Activated CD4-positive, alpha-beta T cell treated with anti-CD3 and anti-CD28 coated beads for 1 hour (primary cell): ENCODE measurements around the gene GAPT.
"Not testable (repeated sequence)": the region's sequence is repeated elsewhere in the genome, so short reads cannot be mapped to it uniquely, and the experiment has no call there.

Experiments
- DNase-seq: peaks from one replicate; pipeline ENCODE4 v3.0.0-alpha.2; 2020

Gene GAPT

GRCh38 chr5:58505971-58506640 is 14.9 kb downstream of the GAPT start:
- DNase-seq: no peak

- DNase-seq: no peak
These were observed 16.5 kb downstream of the GAPT start for GRCh38 chr5:58507715-58508114.

GRCh38 chr5:58517198-58517597 is 26.0 kb downstream of the GAPT start:
- DNase-seq: no peak

DNA sequence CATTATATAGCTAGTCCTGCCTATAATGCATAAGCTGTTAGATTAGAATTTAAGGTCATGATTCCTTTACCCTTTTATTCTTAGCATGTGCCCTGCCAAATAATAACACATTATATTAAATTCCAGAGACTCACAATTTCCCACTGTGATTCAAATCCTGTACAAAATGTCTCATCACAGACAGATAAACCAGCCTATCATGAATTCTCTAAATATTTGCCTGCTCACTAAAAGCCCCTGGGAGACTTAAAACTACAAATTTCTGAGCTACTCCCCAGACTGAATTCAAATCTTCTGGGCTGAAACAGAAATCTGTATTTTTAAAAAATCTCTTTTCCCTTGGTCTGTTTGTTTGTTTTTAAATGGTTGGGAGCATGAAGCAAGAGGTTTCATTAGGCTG is 32.7 kb downstream of the GAPT start:
- no peak for DNase-seq

DNA sequence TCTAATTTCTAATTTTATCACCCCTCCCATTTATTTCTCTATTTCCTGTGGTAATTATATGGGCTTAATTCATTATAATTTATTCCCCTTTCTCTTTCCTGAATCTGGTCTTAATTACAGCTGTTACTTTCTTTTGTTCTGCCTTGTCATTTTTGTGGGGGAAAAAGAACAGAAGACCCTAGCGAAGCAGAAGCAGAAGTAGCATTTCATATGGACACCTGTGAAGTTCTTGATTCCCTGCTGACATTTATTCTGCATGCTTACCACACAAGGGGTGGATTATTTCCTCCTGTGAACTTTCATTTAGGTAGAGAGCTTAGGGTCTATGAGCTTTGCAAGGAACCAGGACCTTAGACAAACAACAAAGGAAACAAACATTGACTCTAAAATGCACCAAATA is 33.3 kb downstream of the GAPT start:
- DNase-seq: no peak

DNA sequence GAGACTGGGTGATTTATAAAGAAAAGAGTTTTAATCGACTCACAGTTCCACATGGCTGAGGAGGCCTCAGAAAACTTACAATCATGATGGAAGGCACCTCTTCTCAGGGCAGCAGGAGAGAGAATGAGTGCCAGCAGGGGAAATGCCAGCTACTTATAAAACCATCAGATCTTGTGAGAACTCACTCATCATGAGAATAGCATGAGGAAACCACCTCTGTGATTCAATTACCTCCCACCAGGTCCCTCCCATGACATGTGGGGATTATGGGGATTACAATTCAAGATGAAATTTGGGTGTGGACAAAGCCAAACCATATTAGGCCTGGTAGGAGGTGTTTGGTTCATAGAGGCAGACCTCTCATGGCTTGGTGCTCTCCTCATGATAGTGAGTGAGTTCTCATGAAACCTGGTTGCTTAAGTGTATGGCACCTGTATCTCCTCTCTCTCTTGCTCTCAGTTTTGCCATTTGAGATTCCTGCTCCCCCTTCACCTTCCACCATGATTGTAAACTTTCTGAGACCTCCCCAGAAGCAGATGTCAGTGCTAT is 39.8 kb downstream of the GAPT start:
- no peak for DNase-seq

- DNase-seq: not testable (repeated sequence)
These were observed 50.7 kb downstream of the GAPT start for GRCh38 chr5:58541935-58542334.

GRCh38 chr5:58542709-58543108 is 51.5 kb downstream of the GAPT start:
- no peak for DNase-seq

- DNase-seq: no peak
These were observed 52.5 kb downstream of the GAPT start for GRCh38 chr5:58543723-58544122.

- no peak for DNase-seq
These were observed 53.0 kb downstream of the GAPT start for GRCh38 chr5:58544195-58544594.

- DNase-seq: no peak
These were observed 53.7 kb downstream of the GAPT start for GRCh38 chr5:58544926-58545325.

- no peak for DNase-seq
These were observed 54.7 kb downstream of the GAPT start for GRCh38 chr5:58545912-58546311.
